H9 (cell line): ENCODE data around the gene FOXC2. TPM values are rescaled to one million over a fixed set of nuclear protein-coding genes. Genes with fewer than 3 reads are reported as not detected.
A peak's percentile ranks its signal among the peaks of the same experiment; 100 is the strongest.

Experiments used
- DNase-seq: peaks from one replicate; pipeline ENCODE4 v3.0.0-alpha.2; 2017
- H2AFZ ChIP-seq: one replicate; pipeline ENCODE4 v1.6.1; 2013; ENCODE audit warnings: mild to moderate bottlenecking, low read length, control low read depth, moderate library complexity
- H2AK5ac ChIP-seq: 2 replicates; pipeline ENCODE4 v1.6.1; 2013; ENCODE audit warnings: low read length, control low read depth, mixed read lengths; ENCODE audit not compliant: insufficient read length
- H2BK120ac ChIP-seq: one replicate; pipeline ENCODE4 v1.6.1; 2013; ENCODE audit warnings: low read depth, mild to moderate bottlenecking, low read length, control low read depth, inconsistent platforms; ENCODE audit not compliant: poor library complexity, severe bottlenecking
- H2BK12ac ChIP-seq: 2 replicates; pipeline ENCODE4 v1.6.1; 2013; ENCODE audit warnings: low read length, control low read depth, mixed read lengths, low read depth; ENCODE audit not compliant: insufficient read length
- H2BK15ac ChIP-seq: 2 replicates; pipeline ENCODE4 v1.6.1; 2013; ENCODE audit warnings: low read depth, low read length, control low read depth
- H2BK20ac ChIP-seq: one replicate; pipeline ENCODE4 v1.6.1; 2013; ENCODE audit warnings: low read depth, mild to moderate bottlenecking, low read length, control low read depth, inconsistent platforms; ENCODE audit not compliant: poor library complexity, severe bottlenecking
- H2BK5ac ChIP-seq: 2 replicates; pipeline ENCODE4 v1.6.1; 2013; ENCODE audit warnings: low read length, control low read depth, mixed read lengths; ENCODE audit not compliant: insufficient read length
- H3K14ac ChIP-seq: 2 replicates; pipeline ENCODE4 v1.6.1; 2013; ENCODE audit warnings: low read length, control low read depth; ENCODE audit not compliant: insufficient read depth
- H3K18ac ChIP-seq: 2 replicates; pipeline ENCODE4 v1.6.1; 2013; ENCODE audit warnings: low read depth, mild to moderate bottlenecking, mixed read lengths, low read length, control low read depth; ENCODE audit not compliant: insufficient read length
- H3K23ac ChIP-seq: 2 replicates; pipeline ENCODE4 v1.6.1; 2013; ENCODE audit warnings: low read length, control low read depth, mixed read lengths, low read depth; ENCODE audit not compliant: insufficient read length
- H3K23me2 ChIP-seq: 2 replicates; pipeline ENCODE4 v1.6.1; 2013; ENCODE audit warnings: low read depth, mild to moderate bottlenecking, mixed read lengths, low read length, control low read depth; ENCODE audit not compliant: insufficient read length, poor library complexity, severe bottlenecking
- H3K27ac ChIP-seq: 2 replicates; pipeline ENCODE4 v1.5.1; 2013; ENCODE audit warnings: low read length, control low read depth, mixed read lengths, low read depth; ENCODE audit not compliant: insufficient read length
- H3K27me3 ChIP-seq: 2 replicates; pipeline ENCODE4 v1.6.1; 2013; ENCODE audit warnings: low read length, control low read depth, inconsistent platforms; ENCODE audit not compliant: insufficient read depth
- H3K4ac ChIP-seq: 2 replicates; pipeline ENCODE4 v1.6.1; 2013; ENCODE audit warnings: low read depth, mild to moderate bottlenecking, control low read depth, inconsistent platforms, low read length, moderate library complexity
- H3K4me1 ChIP-seq: 2 replicates; pipeline ENCODE4 v1.6.1; 2013; ENCODE audit warnings: low read length, control low read depth, inconsistent platforms; ENCODE audit not compliant: insufficient read depth
- H3K4me2 ChIP-seq: 2 replicates; pipeline ENCODE4 v1.6.1; 2013; ENCODE audit warnings: low read length, control low read depth, mixed read lengths; ENCODE audit not compliant: insufficient read length, insufficient read depth
- H3K56ac ChIP-seq: 2 replicates; pipeline ENCODE4 v1.6.1; 2013; ENCODE audit warnings: low read depth, mild to moderate bottlenecking, mixed read lengths, low read length, control low read depth; ENCODE audit not compliant: insufficient read length
- H3K79me1 ChIP-seq: 2 replicates; pipeline ENCODE4 v1.6.1; 2013; ENCODE audit warnings: low read depth, mild to moderate bottlenecking, moderate library complexity, low read length, control low read depth, inconsistent platforms; ENCODE audit not compliant: insufficient read depth, poor library complexity, severe bottlenecking
- H3K79me2 ChIP-seq: 2 replicates; pipeline ENCODE4 v1.6.1; 2013; ENCODE audit warnings: low read length, control low read depth, inconsistent platforms; ENCODE audit not compliant: insufficient read depth
- H3K9ac ChIP-seq: 2 replicates; pipeline ENCODE4 v1.6.1; 2013; ENCODE audit warnings: low read length, control low read depth, mixed read lengths; ENCODE audit not compliant: insufficient read length; ENCODE audit errors: extremely low read depth
- H3K9me3 ChIP-seq: one replicate; pipeline ENCODE4 v1.6.1; 2013; ENCODE audit warnings: low read depth, low read length, inconsistent platforms; ENCODE audit not compliant: control insufficient read depth
- H3T11ph ChIP-seq: one replicate; pipeline ENCODE4 v1.6.1; 2013; ENCODE audit warnings: mild to moderate bottlenecking, low read length, control low read depth, inconsistent platforms
- H4K20me1 ChIP-seq: one replicate; pipeline ENCODE4 v1.6.1; 2013; ENCODE audit not compliant: control insufficient read depth, insufficient read length, insufficient read depth
- H4K5ac ChIP-seq: 2 replicates; pipeline ENCODE4 v1.6.1; 2013; ENCODE audit warnings: low read depth, mild to moderate bottlenecking, mixed read lengths, low read length, control low read depth; ENCODE audit not compliant: insufficient read length
- H4K8ac ChIP-seq: replicated peaks from 2 replicates; pipeline ENCODE4 v1.6.1; 2013; ENCODE audit warnings: low read length, control low read depth, mixed read lengths, low read depth; ENCODE audit not compliant: insufficient read length
- H4K91ac ChIP-seq: 2 replicates; pipeline ENCODE4 v1.6.1; 2013; ENCODE audit warnings: low read depth, mild to moderate bottlenecking, moderate library complexity, mixed read lengths, low read length, control low read depth; ENCODE audit not compliant: insufficient read length
- H3K27ac Mint-ChIP-seq, 3 experiments: 2 replicates in 2 of 3; 3 replicates in 1 of 3; pipeline ENCODE4 v1.8.0; 2020 to 2021; ENCODE audit warnings: mixed read lengths in 3 of 3, mild to moderate bottlenecking in 1 of 3, moderate library complexity in 1 of 3
- H3K27me3 Mint-ChIP-seq: 2 replicates; pipeline ENCODE4 v1.8.0; 2021; ENCODE audit warnings: low read depth, mild to moderate bottlenecking, moderate library complexity, mixed read lengths
- H3K36me3 Mint-ChIP-seq, 3 experiments: 2 replicates in 2 of 3; 3 replicates in 1 of 3; pipeline ENCODE4 v1.8.0; 2020 to 2021; ENCODE audit warnings: low read depth in 3 of 3, mixed read lengths in 3 of 3; ENCODE audit not compliant: insufficient read depth in 1 of 3
- H3K4me1 Mint-ChIP-seq, 2 experiments: 2 replicates each; pipeline ENCODE4 v1.8.0; 2020; ENCODE audit warnings: mixed read lengths in 2 of 2
- H3K4me3 Mint-ChIP-seq, 2 experiments: 2 replicates in 1 of 2; 3 replicates in 1 of 2; pipeline ENCODE4 v1.8.0; 2020 to 2021; ENCODE audit warnings: mild to moderate bottlenecking in 2 of 2, mixed read lengths in 2 of 2, moderate library complexity in 1 of 2
- H3K9me3 Mint-ChIP-seq, 2 experiments: 2 replicates in 1 of 2; 3 replicates in 1 of 2; pipeline ENCODE4 v1.8.0; 2020; ENCODE audit warnings: mild to moderate bottlenecking in 2 of 2, mixed read lengths in 2 of 2, moderate library complexity in 1 of 2
- WGBS: extraction: QIAGEN DNeasy Blood & Tissue Kit; methylation state at CpG from one replicate; pipeline ENCODE4 v1.1.7; 2013; ENCODE audit warnings: missing lambda C conversion rate, low lambda C conversion rate, mixed read lengths; ENCODE audit not compliant: insufficient read length; ENCODE audit errors: extremely low coverage; 5-methylcytosine and 5-hydroxymethylcytosine counted together
- total RNA-seq: library from RNA; stranded (reverse); gene quantifications from 2 replicates; pipeline ENCODE4 v1.2.1, GENCODE V29; 2021
- TF ChIP-seq, protein P1 (sequence below): fragments of 200-600 bp; sonication (generic); conservative IDR thresholded peaks from 3 replicates; pipeline ENCODE4 v1.8.0; 2021; ENCODE audit warnings: antibody characterized with exemption, mild to moderate bottlenecking

FOXC2 gene
- total RNA-seq, 1 experiment from 2014 or later, result not detected

DNA sequence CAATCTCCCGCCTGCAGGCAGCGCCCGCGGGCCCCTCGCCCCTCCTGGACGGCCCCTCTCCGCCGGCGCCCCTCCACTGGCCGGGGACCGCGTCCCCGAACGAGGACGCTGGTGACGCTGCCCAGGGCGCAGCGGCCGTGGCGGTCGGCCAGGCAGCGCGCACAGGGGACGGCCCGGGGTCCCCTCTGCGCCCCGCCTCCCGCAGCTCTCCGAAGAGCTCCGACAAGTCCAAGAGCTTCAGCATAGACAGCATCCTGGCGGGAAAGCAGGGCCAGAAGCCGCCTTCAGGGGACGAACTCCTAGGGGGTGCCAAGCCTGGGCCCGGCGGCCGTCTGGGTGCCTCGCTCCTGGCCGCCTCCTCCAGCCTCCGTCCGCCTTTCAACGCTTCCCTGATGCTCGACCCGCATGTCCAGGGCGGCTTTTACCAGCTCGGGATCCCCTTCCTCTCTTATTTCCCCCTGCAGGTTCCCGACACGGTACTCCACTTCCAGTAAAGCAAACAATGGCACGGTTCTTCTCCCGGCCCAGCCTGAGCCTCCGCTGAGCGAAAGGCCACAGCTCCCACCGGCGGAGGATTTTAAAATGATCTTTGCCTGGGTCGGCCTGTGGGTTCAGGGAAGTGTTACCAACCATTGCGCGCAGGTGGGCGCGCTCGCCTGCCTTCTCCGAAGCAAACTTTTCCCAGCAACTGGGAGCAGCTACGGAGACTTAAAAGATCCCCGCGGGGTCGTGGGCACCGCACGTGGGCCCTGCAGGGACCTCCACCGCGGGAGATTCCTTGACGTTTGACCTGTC, 12.8 kb downstream of the FOXC2 start:
- H3K4me2 ChIP-seq, result peak overlapping the region; percentile 41
- no peak overlapping the region for H2BK15ac ChIP-seq
- H4K91ac ChIP-seq, result no peak overlapping the region
- no peak overlapping the region for H3K14ac ChIP-seq
- no peak overlapping the region for H4K8ac ChIP-seq
- no peak overlapping the region for H3K23ac ChIP-seq
- H2BK20ac ChIP-seq, result no peak overlapping the region
- H3K9ac ChIP-seq, result no peak overlapping the region
- no peak overlapping the region for H2AK5ac ChIP-seq
- no peak overlapping the region for H3K18ac ChIP-seq
- no peak overlapping the region for H2BK5ac ChIP-seq
- Mint-ChIP-seq H3K4me3 (peak overlapping the region; percentile 71 to 81), H3K9me3 (peaks cover 3 to 5% of the 10 kb centered on the region in 2 experiments; a peak in 3 of 5 replicates), H3K27me3 (peaks cover 85% of the 10 kb centered on the region), H3K27ac (no peak overlapping the region), H3K36me3 (peaks cover 0 to 1% (median 0%) of the 10 kb centered on the region in 3 experiments; a peak in 1 of 7 replicates), H3K4me1 (peaks cover 30 to 37% of the 10 kb centered on the region in 2 experiments)
- peaks cover 6% of the 10 kb centered on the region; the same call in 1 of the 2 replicates for H3K4me1 ChIP-seq
- H3K9me3 ChIP-seq, result no peaks in the 10 kb centered on the region
- TF ChIP-seq, protein P1, sequence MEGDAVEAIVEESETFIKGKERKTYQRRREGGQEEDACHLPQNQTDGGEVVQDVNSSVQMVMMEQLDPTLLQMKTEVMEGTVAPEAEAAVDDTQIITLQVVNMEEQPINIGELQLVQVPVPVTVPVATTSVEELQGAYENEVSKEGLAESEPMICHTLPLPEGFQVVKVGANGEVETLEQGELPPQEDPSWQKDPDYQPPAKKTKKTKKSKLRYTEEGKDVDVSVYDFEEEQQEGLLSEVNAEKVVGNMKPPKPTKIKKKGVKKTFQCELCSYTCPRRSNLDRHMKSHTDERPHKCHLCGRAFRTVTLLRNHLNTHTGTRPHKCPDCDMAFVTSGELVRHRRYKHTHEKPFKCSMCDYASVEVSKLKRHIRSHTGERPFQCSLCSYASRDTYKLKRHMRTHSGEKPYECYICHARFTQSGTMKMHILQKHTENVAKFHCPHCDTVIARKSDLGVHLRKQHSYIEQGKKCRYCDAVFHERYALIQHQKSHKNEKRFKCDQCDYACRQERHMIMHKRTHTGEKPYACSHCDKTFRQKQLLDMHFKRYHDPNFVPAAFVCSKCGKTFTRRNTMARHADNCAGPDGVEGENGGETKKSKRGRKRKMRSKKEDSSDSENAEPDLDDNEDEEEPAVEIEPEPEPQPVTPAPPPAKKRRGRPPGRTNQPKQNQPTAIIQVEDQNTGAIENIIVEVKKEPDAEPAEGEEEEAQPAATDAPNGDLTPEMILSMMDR, result no peak
- DNase-seq, result no peak
- no peak overlapping the region for H3K4ac ChIP-seq
- H3T11ph ChIP-seq, result no peak overlapping the region
- H2AFZ ChIP-seq, result no peak overlapping the region
- H3K79me2 ChIP-seq, result no peaks in the 10 kb centered on the region
- no peaks in the 10 kb centered on the region for H3K79me1 ChIP-seq
- no peak overlapping the region for H2BK12ac ChIP-seq
- peaks cover 53% of the 10 kb centered on the region for H3K27me3 ChIP-seq
- WGBS, result no CpG with 5 or more reads among the region's 69 CpGs
- H3K56ac ChIP-seq, result no peak overlapping the region
- no peaks in the 10 kb centered on the region for H4K20me1 ChIP-seq
- H2BK120ac ChIP-seq, result no peak overlapping the region
- peaks cover 14% of the 10 kb centered on the region for H3K23me2 ChIP-seq
- H3K27ac ChIP-seq, result no peak overlapping the region
- H4K5ac ChIP-seq, result no peak overlapping the region
